Activated T-cell treated with anti-CD3 and anti-CD28 coated beads, Interleukin-2, amount 50 U/mL, for 4 hours (primary cell): ENCODE data around the gene RAB11A. TPM values are rescaled to one million over a fixed set of nuclear protein-coding genes. Genes with fewer than 3 reads are reported as not detected.

Experiments
- ATAC-seq, 2 donors: fragments of 200-7000 bp; cut with Tn5 transposase; one replicate each; pipeline ENCODE4 v1.10.0; 2021
- DNase-seq: peaks from one replicate; pipeline ENCODE4 v3.0.0-alpha.2; 2020
- H3K27me3 Mint-ChIP-seq: one replicate; pipeline ENCODE4 v1.8.0; 2021; ENCODE audit warnings: low read depth, mixed read lengths
- H3K36me3 Mint-ChIP-seq: one replicate; pipeline ENCODE4 v1.8.0; 2022; ENCODE audit warnings: mixed read lengths; ENCODE audit not compliant: insufficient read depth
- H3K4me1 Mint-ChIP-seq: one replicate; pipeline ENCODE4 v1.8.0; 2021; ENCODE audit warnings: low read depth, mixed read lengths
- H3K4me3 Mint-ChIP-seq: one replicate; pipeline ENCODE4 v1.8.0; 2021; ENCODE audit warnings: mild to moderate bottlenecking, moderate library complexity, mixed read lengths
- H3K9me3 Mint-ChIP-seq: one replicate; pipeline ENCODE4 v1.8.0; 2021; ENCODE audit warnings: mixed read lengths
- total RNA-seq, 3 donors: library from RNA; stranded (reverse); gene quantifications; one replicate each; pipeline ENCODE4 v1.2.1, GENCODE V29; 2021

Gene RAB11A
- total RNA-seq, 3 donors from 2014 or later = 127 to 139 (median 136) TPM

- H3K9me3 Mint-ChIP-seq = no peaks in the 10 kb centered on the region
- ATAC-seq (no peak), DNase-seq (no peak)
- no peaks in the 10 kb centered on the region for H3K36me3 Mint-ChIP-seq
- H3K4me3 Mint-ChIP-seq = no peak overlapping the region
- H3K4me1 Mint-ChIP-seq = peaks cover 14% of the 10 kb centered on the region
- H3K27me3 Mint-ChIP-seq = no peaks in the 10 kb centered on the region
Observed at GRCh38 chr15:65922621-65923020, 53.3 kb downstream of the RAB11A start.

DNA sequence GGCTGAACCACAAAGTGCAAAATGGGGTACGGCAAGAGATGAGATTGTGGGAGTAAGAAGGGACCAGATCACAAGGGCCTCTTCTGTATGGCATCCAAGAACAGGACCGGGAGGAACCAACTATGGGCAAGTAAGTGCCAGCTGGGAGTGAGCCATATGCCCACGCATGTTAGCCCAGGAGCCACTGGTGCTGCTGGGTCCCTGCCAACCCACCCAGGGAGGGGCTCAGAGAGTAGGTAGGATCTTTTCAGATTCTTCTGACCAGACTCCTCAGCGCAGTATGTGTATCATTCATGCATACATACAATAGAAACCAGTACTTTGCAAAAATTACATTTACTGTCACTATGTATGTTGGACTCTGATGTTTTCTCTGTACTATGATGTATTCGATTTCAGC lies 54.0 kb downstream of the RAB11A start:
- ATAC-seq (no peak), DNase-seq (no peak)
- H3K4me3 Mint-ChIP-seq = no peak overlapping the region
- no peaks in the 10 kb centered on the region for H3K36me3 Mint-ChIP-seq
- no peaks in the 10 kb centered on the region for H3K9me3 Mint-ChIP-seq
- peaks cover 11% of the 10 kb centered on the region for H3K4me1 Mint-ChIP-seq
- no peaks in the 10 kb centered on the region for H3K27me3 Mint-ChIP-seq

GRCh38 chr15:65924004-65924403 lies 54.7 kb downstream of the RAB11A start:
- Mint-ChIP-seq H3K27me3 (no peaks in the 10 kb centered on the region), H3K4me3 (no peak overlapping the region), H3K4me1 (peaks cover 7% of the 10 kb centered on the region), H3K9me3 (no peaks in the 10 kb centered on the region), H3K36me3 (no peaks in the 10 kb centered on the region)
- ATAC-seq = no peak
- DNase-seq = no peak

DNA sequence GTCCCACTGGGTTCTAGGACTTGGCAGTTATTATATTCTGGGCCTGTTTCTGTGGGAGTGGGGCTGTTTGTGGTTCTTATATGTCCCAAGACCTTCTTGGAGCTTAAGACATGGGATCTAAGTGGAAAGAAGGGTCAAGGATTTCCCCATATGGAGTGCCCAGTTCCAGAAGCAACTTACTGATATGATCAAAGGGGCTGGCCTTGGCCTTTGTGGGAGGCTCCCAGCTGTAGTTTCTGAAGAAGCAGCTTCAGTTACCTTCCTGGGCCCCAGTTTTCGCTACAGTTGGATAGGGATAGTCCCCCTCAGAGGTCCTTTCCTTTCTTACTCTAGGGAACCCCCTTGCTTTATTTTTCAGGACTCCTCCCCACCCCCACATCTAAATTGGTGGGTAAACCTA lies 56.0 kb downstream of the RAB11A start:
- Mint-ChIP-seq H3K27me3 (no peaks in the 10 kb centered on the region), H3K36me3 (no peaks in the 10 kb centered on the region), H3K4me3 (no peak overlapping the region)

GRCh38 chr15:65926459-65926858 lies 57.2 kb downstream of the RAB11A start:
- ATAC-seq (no peak), DNase-seq (no peak)
- Mint-ChIP-seq H3K4me1 (peaks cover under 1% of the 10 kb centered on the region), H3K9me3 (no peaks in the 10 kb centered on the region), H3K36me3 (no peaks in the 10 kb centered on the region), H3K4me3 (no peak overlapping the region), H3K27me3 (no peaks in the 10 kb centered on the region)

More for the DNA sequence above, 56.0 kb downstream of the RAB11A start:
- H3K4me1 Mint-ChIP-seq = peaks cover 6% of the 10 kb centered on the region
- DNase-seq (no peak), ATAC-seq (no peak)
- H3K9me3 Mint-ChIP-seq = no peaks in the 10 kb centered on the region

DNA sequence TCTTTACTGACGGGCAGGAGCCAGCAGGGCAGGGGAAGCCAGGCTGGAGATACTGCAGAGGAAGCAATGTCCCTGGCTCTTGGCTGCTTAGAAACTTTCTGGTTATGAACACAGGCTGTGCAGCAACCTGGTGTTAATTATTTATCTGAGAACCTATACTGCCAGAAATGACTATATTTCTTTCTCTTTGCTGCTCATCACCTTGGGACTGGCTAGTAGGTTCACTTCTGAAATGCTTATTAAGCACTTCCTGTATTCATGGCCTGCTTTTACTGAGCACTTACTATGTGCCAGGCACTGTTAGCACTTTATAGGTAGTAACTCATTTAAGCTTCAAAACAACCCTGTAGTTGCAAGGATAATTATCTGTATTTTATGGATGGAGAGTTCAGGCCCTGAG lies 57.6 kb downstream of the RAB11A start:
- H3K9me3 Mint-ChIP-seq = no peaks in the 10 kb centered on the region

GRCh38 chr15:65927545-65927944 lies 58.3 kb downstream of the RAB11A start:
- no peaks in the 10 kb centered on the region for H3K36me3 Mint-ChIP-seq
- no peaks in the 10 kb centered on the region for H3K9me3 Mint-ChIP-seq
- DNase-seq = no peak
- H3K4me3 Mint-ChIP-seq = no peak overlapping the region
- H3K27me3 Mint-ChIP-seq = no peaks in the 10 kb centered on the region
- ATAC-seq = no peak
- H3K4me1 Mint-ChIP-seq = no peaks in the 10 kb centered on the region

More for the DNA sequence above, 57.6 kb downstream of the RAB11A start:
- no peak for DNase-seq
- no peaks in the 10 kb centered on the region for H3K27me3 Mint-ChIP-seq
- ATAC-seq = no peak
- H3K4me3 Mint-ChIP-seq = no peak overlapping the region
- no peaks in the 10 kb centered on the region for H3K36me3 Mint-ChIP-seq
- no peaks in the 10 kb centered on the region for H3K4me1 Mint-ChIP-seq

DNA sequence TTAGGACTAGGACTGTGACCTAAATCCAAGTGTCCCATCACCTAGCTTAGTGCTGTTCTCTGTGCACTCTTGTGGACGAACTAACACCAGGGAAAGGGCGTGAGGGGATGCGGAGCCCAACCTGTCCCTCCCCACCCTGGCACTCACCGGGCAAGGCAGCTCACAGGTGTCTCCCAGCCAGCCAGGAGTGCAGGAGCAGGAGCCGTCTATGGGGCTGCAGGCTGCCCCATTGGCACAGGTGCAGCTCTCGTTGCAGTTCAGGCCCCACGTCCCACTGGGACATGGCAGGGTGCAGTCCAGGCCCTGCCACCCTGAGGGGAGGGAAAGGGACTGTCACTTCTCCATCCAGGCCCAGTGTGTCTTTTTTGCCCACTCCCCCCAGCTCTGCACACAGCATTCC lies 60.3 kb downstream of the RAB11A start:
- no peaks in the 10 kb centered on the region for H3K9me3 Mint-ChIP-seq
- DNase-seq (no peak), ATAC-seq (no peak)
- H3K4me3 Mint-ChIP-seq = no peak overlapping the region
- no peaks in the 10 kb centered on the region for H3K27me3 Mint-ChIP-seq
- H3K36me3 Mint-ChIP-seq = no peaks in the 10 kb centered on the region
- H3K4me1 Mint-ChIP-seq = no peaks in the 10 kb centered on the region

DNA sequence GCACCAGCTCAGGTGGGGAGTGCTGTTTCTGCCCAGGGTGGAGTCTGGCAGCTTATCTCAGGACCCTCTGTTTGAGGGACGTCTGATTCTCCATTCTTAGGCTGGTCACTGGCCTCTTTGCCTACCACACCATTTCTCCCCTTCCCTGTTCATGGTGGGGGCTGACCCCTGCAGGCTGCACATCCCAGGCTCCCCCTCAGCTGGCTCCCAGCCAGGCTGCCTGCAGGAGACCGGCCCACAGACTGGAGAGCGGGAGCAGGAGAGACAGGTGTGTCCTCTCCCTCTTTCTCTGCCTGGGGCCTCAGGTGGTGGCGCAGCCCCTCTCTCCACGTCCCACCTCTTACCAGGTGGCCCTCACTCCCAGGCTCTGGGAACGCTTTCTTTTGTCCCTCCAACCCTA lies 60.8 kb downstream of the RAB11A start:
- DNase-seq = no peak
- H3K36me3 Mint-ChIP-seq = no peaks in the 10 kb centered on the region
- no peaks in the 10 kb centered on the region for H3K27me3 Mint-ChIP-seq
- no peaks in the 10 kb centered on the region for H3K4me1 Mint-ChIP-seq
- no peak for ATAC-seq
- H3K4me3 Mint-ChIP-seq = no peak overlapping the region
- no peaks in the 10 kb centered on the region for H3K9me3 Mint-ChIP-seq

- Mint-ChIP-seq H3K27me3 (no peaks in the 10 kb centered on the region), H3K4me3 (no peak overlapping the region), H3K36me3 (no peaks in the 10 kb centered on the region), H3K9me3 (no peaks in the 10 kb centered on the region), H3K4me1 (no peaks in the 10 kb centered on the region)
- ATAC-seq (no peak), DNase-seq (no peak)
Observed at GRCh38 chr15:65931221-65931620, 61.9 kb downstream of the RAB11A start.

- no peaks in the 10 kb centered on the region for H3K9me3 Mint-ChIP-seq
- no peaks in the 10 kb centered on the region for H3K36me3 Mint-ChIP-seq
- no peak overlapping the region for H3K4me3 Mint-ChIP-seq
- DNase-seq (no peak), ATAC-seq (no peak)
- H3K4me1 Mint-ChIP-seq = no peaks in the 10 kb centered on the region
- H3K27me3 Mint-ChIP-seq = no peaks in the 10 kb centered on the region
Observed at GRCh38 chr15:65935391-65935790, 66.1 kb downstream of the RAB11A start.

GRCh38 chr15:65936282-65936681 lies 67.0 kb downstream of the RAB11A start:
- Mint-ChIP-seq H3K4me1 (no peaks in the 10 kb centered on the region), H3K9me3 (no peaks in the 10 kb centered on the region), H3K27me3 (no peaks in the 10 kb centered on the region), H3K36me3 (no peaks in the 10 kb centered on the region), H3K4me3 (no peak overlapping the region)
- DNase-seq = no peak
- ATAC-seq = no peak

- Mint-ChIP-seq H3K4me3 (no peak overlapping the region), H3K4me1 (peaks cover under 1% of the 10 kb centered on the region), H3K9me3 (no peaks in the 10 kb centered on the region), H3K36me3 (no peaks in the 10 kb centered on the region), H3K27me3 (no peaks in the 10 kb centered on the region)
- no peak for DNase-seq
- no peak for ATAC-seq
Observed at GRCh38 chr15:65937054-65937453, 67.8 kb downstream of the RAB11A start.

DNA sequence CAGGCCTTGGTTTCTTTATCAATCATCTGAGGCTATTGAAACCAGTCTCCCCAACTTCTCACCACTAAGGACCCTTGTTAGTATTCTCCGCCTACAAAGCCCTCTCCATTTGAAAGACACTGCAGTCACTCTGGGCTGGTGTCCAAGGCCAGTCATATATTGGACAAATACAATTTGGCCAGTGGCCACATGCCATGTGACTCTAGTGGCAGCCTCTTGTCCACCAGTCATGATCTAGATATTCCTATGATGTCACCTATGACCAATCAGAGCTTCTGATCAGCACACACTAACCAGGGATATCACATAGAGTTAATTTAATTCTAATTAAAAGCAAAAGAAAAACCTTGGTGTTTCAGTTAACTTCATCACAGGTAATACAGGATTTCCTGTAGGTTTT lies 68.2 kb downstream of the RAB11A start:
- H3K36me3 Mint-ChIP-seq = no peaks in the 10 kb centered on the region
- no peak overlapping the region for H3K4me3 Mint-ChIP-seq
- H3K27me3 Mint-ChIP-seq = no peaks in the 10 kb centered on the region
- peaks cover 5% of the 10 kb centered on the region for H3K4me1 Mint-ChIP-seq
- ATAC-seq (no peak), DNase-seq (no peak)
- no peaks in the 10 kb centered on the region for H3K9me3 Mint-ChIP-seq

- H3K4me1 Mint-ChIP-seq = peaks cover 7% of the 10 kb centered on the region
- H3K4me3 Mint-ChIP-seq = no peak overlapping the region
- H3K27me3 Mint-ChIP-seq = no peaks in the 10 kb centered on the region
- DNase-seq = no peak
- H3K9me3 Mint-ChIP-seq = no peaks in the 10 kb centered on the region
- ATAC-seq = no peak
- no peaks in the 10 kb centered on the region for H3K36me3 Mint-ChIP-seq
Observed at GRCh38 chr15:65938604-65939003, 69.3 kb downstream of the RAB11A start.
